ENCODE results near the gene RCSD1. TPM values are rescaled to one million over a fixed set of nuclear protein-coding genes. Genes with fewer than 3 reads are reported as not detected.

The RCSD1 gene
- total RNA-seq, 4 donors from 2014 or later, result 7.1 to 14.2 (median 10.8) TPM

DNA sequence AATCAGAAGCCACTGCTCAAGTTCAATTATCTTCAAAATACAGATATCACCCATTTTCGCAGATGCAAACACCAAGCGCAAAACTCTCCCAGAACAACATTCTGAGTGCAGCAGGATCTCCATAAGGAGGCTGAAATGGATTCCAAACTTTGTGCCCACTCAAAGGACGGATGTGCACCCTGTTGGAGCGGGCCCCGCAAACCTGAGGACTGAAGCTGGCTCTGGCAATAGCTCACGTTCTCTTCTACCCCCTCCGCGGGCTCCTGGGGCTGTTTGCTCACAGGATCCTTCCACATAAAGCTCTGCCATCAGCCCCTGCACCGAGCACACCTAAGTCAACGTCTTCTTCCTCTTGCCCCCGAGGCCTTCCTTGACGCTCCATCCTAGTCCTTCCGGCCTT, 11.7 kb upstream of the RCSD1 start:
- WGBS, 2 donors, result 80 to 89% methylated on average over 13 of the region's 13 CpGs
- Histone ChIP-seq H3K27me3 (no peaks in the 10 kb centered on the region), H3K4me3 (replicated peaks in 1 of 3) (no peak overlapping the region), H3K36me3 (no peaks in the 10 kb centered on the region), H3K27ac (peak overlapping the region in 2 of 3 donors; percentile 19 to 27), H3K4me1 (peaks cover 0 to 17% of the 10 kb centered on the region in 2 donors), H3K9me3 (no peaks in the 10 kb centered on the region)
- TF ChIP-seq, protein P1, sequence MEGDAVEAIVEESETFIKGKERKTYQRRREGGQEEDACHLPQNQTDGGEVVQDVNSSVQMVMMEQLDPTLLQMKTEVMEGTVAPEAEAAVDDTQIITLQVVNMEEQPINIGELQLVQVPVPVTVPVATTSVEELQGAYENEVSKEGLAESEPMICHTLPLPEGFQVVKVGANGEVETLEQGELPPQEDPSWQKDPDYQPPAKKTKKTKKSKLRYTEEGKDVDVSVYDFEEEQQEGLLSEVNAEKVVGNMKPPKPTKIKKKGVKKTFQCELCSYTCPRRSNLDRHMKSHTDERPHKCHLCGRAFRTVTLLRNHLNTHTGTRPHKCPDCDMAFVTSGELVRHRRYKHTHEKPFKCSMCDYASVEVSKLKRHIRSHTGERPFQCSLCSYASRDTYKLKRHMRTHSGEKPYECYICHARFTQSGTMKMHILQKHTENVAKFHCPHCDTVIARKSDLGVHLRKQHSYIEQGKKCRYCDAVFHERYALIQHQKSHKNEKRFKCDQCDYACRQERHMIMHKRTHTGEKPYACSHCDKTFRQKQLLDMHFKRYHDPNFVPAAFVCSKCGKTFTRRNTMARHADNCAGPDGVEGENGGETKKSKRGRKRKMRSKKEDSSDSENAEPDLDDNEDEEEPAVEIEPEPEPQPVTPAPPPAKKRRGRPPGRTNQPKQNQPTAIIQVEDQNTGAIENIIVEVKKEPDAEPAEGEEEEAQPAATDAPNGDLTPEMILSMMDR (IDR thresholded peaks at IDR 0.05), result no peak
- TF ChIP-seq POLR2A (IDR thresholded peaks at IDR 0.05), result no peak
- no peak for DNase-seq
- intact Hi-C loops (cut with DNase I), result no loop called here

DNA sequence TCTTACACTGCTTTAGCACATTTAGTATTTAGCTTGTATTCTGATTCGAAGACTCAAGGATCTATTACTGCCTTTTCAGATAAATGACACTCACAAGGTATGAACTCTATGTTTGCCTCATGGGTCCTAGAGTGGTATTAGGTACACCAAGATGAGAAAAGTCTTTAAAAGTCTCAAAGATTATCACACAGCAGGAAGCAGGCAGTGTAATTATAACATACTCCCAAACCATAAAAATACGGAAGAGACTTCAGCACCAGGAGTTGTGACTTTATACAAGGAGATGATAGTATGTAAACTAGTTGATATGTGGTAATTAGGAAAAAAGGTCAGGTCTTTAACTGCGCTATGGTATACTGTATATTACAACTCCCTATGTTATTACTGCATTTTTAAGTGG, 11.2 kb upstream of the RCSD1 start:
- Histone ChIP-seq H3K27me3 (no peaks in the 10 kb centered on the region), H3K4me1 (peaks cover 0 to 17% of the 10 kb centered on the region in 2 donors), H3K9me3 (no peaks in the 10 kb centered on the region), H3K4me3 (replicated peaks in 1 of 3) (no peak overlapping the region), H3K27ac (no peak overlapping the region), H3K36me3 (no peaks in the 10 kb centered on the region)
- TF ChIP-seq POLR2A (IDR thresholded peaks at IDR 0.05), result no peak
- TF ChIP-seq, protein P1 (IDR thresholded peaks at IDR 0.05), result no peak
- DNase-seq, result no peak
- 91 to 92% methylated on average over 3 of the region's 3 CpGs for WGBS, 2 donors
- intact Hi-C loops (cut with DNase I), result no loop called here

DNA sequence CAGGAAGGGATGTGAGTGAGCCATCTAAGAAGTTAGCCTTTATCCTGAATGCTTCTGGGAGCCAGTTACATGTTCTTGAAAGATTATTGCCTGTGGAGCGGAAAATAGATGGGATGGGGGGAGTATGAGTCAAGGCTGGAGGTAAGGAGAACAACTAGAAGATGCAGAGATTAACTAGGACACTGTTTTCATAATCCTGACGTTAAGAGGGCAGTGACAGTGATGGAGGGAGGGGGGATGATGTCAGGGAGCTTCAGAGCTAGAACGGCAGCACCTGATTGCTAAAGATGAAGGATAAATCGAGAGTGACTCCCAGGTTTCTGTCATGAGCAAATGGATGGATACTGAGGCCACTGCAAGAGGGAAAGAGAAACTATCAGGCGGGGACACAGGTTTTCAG, 10.0 kb upstream of the RCSD1 start:
- H3K27ac ChIP-seq, result no peak overlapping the region
- intact Hi-C loops (cut with DNase I), result no loop called here
- H3K4me3 ChIP-seq (replicated peaks in 1 of 3), result no peak overlapping the region
- 59 to 61% methylated on average over 5 of the region's 5 CpGs for WGBS, 2 donors
- no peak for TF ChIP-seq POLR2A (IDR thresholded peaks at IDR 0.05)
- TF ChIP-seq, protein P1 (IDR thresholded peaks at IDR 0.05), result no peak
- H3K9me3 ChIP-seq, result no peaks in the 10 kb centered on the region
- H3K27me3 ChIP-seq, result no peaks in the 10 kb centered on the region
- H3K4me1 ChIP-seq, result peaks cover 0 to 17% of the 10 kb centered on the region in 2 donors
- no peak for DNase-seq
- no peaks in the 10 kb centered on the region for H3K36me3 ChIP-seq

DNA sequence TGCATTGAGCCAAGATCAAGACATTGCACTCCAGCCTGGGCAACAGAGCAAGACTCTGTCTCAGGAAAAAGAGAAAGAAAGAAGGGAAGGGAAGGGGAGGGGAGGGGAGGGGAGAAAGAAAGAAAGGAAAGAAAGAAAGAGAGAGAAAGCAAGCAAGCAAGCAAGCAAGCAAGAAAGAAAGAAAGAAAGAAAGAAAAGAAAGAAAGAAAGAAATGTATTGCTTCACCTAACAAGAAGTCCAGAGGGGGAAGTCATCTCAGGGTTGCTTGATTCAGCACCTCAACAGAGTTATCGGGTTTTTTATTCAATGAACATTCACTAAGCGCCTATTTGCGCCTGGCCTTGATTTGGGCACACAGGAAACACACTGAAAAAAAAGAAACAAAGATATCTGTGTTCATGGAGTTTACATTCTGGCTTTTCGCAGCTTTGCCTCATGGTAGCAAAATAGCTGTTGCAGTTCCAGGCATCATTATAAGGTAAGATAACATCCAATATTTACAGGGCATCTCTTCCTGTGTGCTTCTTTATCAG, 8.2 kb upstream of the RCSD1 start:
- 86 to 92% methylated on average over 4 of the region's 4 CpGs for WGBS, 2 donors
- Histone ChIP-seq H3K4me1 (peaks cover 0 to 13% of the 10 kb centered on the region in 2 donors), H3K4me3 (replicated peaks in 1 of 3) (no peak overlapping the region), H3K27ac (no peak overlapping the region), H3K36me3 (no peaks in the 10 kb centered on the region), H3K9me3 (no peaks in the 10 kb centered on the region), H3K27me3 (no peaks in the 10 kb centered on the region)
- TF ChIP-seq POLR2A (IDR thresholded peaks at IDR 0.05), result no peak
- TF ChIP-seq, protein P1 (IDR thresholded peaks at IDR 0.05), result no peak
- no peak for DNase-seq
- intact Hi-C loops (cut with DNase I), result no loop called here

DNA sequence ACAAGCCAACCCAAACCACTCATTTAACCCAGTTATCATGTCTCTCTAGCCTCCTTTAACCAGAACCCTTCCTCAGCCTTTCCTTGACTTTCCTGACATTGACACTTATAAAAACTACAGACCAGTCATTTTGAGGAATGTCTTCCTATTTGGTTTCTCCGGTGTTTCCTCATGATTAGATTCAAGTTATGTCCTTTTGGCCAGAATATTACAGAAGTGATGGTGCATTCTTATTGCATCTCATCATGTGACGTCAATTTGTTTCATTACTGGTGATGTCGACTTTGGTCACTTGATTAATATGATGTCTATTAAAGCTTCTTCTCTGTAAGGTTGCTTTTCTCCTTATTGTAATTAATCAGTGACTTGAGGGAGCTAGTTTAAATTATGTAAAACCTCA, 6.1 kb upstream of the RCSD1 start:
- H3K27me3 ChIP-seq, result no peaks in the 10 kb centered on the region
- no peak overlapping the region for H3K4me3 ChIP-seq (replicated peaks in 1 of 3)
- H3K9me3 ChIP-seq, result no peaks in the 10 kb centered on the region
- H3K27ac ChIP-seq, result no peak overlapping the region
- WGBS, 2 donors, result 85 to 90% methylated on average over 3 of the region's 3 CpGs
- H3K36me3 ChIP-seq, result no peaks in the 10 kb centered on the region
- TF ChIP-seq POLR2A (IDR thresholded peaks at IDR 0.05), result no peak
- TF ChIP-seq, protein P1 (IDR thresholded peaks at IDR 0.05), result no peak
- no peaks in the 10 kb centered on the region for H3K4me1 ChIP-seq
- no peak for DNase-seq
- intact Hi-C loops (cut with DNase I), result no loop called here

Data from thyroid gland (tissue), 4 donors.